H54 (cell line): ENCODE data around the gene KRTAP19-5.
"Not testable (repeated sequence)": the region's sequence is repeated elsewhere in the genome, so short reads cannot be mapped to it uniquely, and the experiment has no call there.

Experiments used
- DNase-seq: peaks from one replicate; pipeline ENCODE4 v3.0.0; 2011; ENCODE audit warnings: low spot score, mixed read lengths; ENCODE audit not compliant: insufficient read length
- FAIRE-seq: peaks from 3 replicates; lab custom pipeline; 2011; peaks lifted over from hg19 to GRCh38; lab: Jason Lieb, UNC
- POLR2A ChIP-seq: IDR thresholded peaks from 2 replicates; pipeline ENCODE4 v1.6.1; 2011; ENCODE audit warnings: low read depth, mild to moderate bottlenecking, low read length

Gene KRTAP19-5

GRCh38 chr21:30502041-30502440 lies at the start of gene KRTAP19-5:
Gene KRTAP19-5 (minus strand): TSS chr21:30502141. CDS start chr21:30502090, 51 bp downstream.
- no peak for DNase-seq
- no peak for FAIRE-seq
- TF ChIP-seq POLR2A: no peak

DNA sequence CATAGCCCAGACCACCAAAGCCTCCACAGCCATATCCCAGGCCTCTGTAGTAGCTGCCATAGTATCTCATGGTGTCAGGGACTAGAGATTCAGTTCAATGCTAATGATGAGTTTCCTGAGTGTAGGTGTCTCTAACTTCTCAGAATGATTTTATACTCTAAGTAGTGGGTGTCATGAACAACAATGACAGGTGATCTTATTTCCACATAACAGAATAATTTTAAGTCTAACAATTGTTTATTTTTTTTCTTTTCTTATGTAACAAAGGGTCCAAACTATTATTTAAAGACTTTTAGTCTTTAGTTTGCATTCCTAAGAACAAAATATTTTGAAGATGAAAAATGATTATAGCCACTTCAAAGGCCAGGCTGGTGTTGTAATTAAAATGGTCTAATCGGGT lies 39.8 kb upstream of the KRTAP19-5 start, which contains the start of gene KRTAP19-6:
TSS of gene KRTAP19-6 (minus strand) at position 101 of the 400 bp plus-strand sequence. CDS start at position 70, 31 bp downstream.
- FAIRE-seq (no peak), DNase-seq (no peak)
- TF ChIP-seq POLR2A: no peak

GRCh38 chr21:30518876-30519275 lies 16.9 kb upstream of the KRTAP19-5 start:
- DNase-seq: no peak
- no peak for FAIRE-seq
- no peak for TF ChIP-seq POLR2A

GRCh38 chr21:30515681-30516080 lies 13.7 kb upstream of the KRTAP19-5 start:
- no peak for TF ChIP-seq POLR2A
- DNase-seq: no peak
- FAIRE-seq: no peak

DNA sequence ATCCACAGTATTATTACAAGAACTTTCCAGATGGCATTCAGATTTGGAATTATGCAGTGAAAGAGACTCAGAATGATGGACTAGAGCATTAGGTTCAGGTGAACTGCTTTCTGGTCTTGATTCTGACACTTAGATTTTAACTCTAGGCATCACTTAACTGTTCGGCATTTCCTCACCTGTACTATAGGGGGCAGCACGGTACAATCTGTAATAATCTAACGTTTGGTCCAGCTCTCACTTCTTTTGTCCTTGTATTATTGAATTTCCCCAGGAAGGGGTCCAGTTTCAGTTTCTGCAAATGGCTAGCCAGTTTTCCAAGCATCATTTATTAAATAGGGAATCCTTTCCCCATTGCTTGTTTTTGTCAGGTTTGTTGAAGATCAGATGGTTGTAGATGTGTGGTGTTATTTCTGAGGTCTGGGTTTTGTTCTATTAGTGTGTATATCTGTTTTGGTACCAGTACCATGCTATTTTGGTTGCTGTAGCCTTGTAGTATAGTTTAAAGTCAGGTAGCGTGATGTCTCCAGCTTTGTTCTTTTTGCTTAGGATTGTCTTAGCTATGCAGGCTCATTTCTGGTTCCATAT lies 3.8 kb upstream of the KRTAP19-5 start:
- DNase-seq, FAIRE-seq: not testable (repeated sequence)

DNA sequence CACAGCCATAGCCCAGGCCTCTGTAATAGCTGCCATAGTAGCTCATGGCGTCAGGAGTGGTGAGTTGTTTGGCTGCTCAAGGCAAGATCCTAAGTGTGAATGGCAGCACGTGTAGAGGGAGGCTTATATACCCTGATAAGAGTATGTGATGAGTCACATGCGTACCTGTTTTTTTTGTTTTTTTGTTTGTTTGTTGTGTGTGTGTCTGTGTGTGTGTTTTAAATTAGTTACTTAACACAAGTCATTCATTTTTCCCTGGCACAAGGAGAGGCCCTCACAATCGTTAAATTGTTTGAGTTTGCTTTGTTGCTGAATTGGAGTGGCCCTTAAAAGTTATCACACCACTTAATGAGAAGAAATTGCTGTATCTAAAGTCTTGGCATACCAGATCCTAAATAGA lies 4.9 kb downstream of the KRTAP19-5 start, which contains the start of gene KRTAP19-4:
TSS of gene KRTAP19-4 (minus strand) at position 101 of the 400 bp plus-strand sequence. CDS start at position 46, 55 bp downstream.
- DNase-seq: no peak
- no peak for TF ChIP-seq POLR2A
- FAIRE-seq: no peak

GRCh38 chr21:30491963-30492428 lies 9.9 kb downstream of the KRTAP19-5 start, which contains the start of gene KRTAP19-3:
Gene KRTAP19-3 (minus strand): TSS chr21:30492013. CDS start chr21:30491957, 56 bp downstream.
- DNase-seq (no peak), FAIRE-seq (no peak)
- no peak for TF ChIP-seq POLR2A

GRCh38 chr21:30487336-30487735 lies 14.6 kb downstream of the KRTAP19-5 start, which contains the start of gene KRTAP19-2:
Gene KRTAP19-2 (minus strand): TSS chr21:30487436. CDS start chr21:30487348, 88 bp downstream.
- no peak for FAIRE-seq
- TF ChIP-seq POLR2A: no peak
- no peak for DNase-seq

GRCh38 chr21:30486180-30486579 lies 15.8 kb downstream of the KRTAP19-5 start:
- TF ChIP-seq POLR2A: no peak
- DNase-seq: no peak
- no peak for FAIRE-seq

GRCh38 chr21:30482130-30482529 lies 19.8 kb downstream of the KRTAP19-5 start:
- DNase-seq: no peak
- FAIRE-seq: no peak
- TF ChIP-seq POLR2A: no peak

DNA sequence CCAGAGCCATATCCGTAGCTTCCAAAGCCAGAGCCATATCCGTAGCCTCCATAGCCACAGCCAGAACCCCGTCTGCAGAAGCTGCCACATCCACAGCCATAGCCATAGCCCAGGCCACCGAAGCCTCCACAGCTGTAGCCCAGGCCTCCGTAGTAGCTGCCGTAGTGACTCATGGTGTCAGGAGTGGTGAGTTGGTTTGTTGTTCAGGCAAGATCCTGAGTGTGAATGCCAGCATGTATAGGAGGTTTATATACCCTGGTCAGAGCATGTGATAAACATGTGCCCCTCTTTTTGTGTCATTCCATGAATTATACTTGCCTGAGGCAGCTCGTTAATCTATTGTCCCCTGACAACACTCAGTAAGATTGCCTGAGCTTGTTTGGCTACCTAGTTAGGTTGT lies 21.8 kb downstream of the KRTAP19-5 start, which contains the start of gene KRTAP19-1:
TSS of gene KRTAP19-1 (minus strand) at position 223 of the 400 bp plus-strand sequence. CDS start at position 173, 50 bp downstream.
- FAIRE-seq (no peak), DNase-seq (no peak)
- no peak for TF ChIP-seq POLR2A

- no peak for DNase-seq
Observed at GRCh38 chr21:30479259-30479658, 22.7 kb downstream of the KRTAP19-5 start.

DNA sequence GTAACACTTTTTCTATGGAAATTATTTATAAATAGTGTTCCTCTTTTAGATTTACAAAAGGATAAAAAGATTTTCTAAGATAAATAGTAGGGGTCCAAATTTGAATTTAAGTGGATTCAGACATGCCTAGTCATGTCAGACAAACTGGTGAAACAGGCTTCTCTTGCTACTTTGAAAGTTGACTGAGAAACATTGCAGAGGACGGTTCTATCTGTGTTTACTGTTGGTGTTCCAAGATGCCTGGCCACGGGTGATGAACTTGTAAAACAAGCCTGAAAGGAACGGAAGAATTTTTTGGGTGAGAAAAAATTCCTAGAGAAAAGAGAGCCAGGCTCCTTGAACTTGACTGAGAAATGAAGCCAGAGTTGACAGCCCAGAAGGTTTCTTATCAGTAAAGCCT lies 23.9 kb downstream of the KRTAP19-5 start:
- TF ChIP-seq POLR2A: no peak
- DNase-seq: no peak
- no peak for FAIRE-seq

More at GRCh38 chr21:30479259-30479658, 22.7 kb downstream of the KRTAP19-5 start:
- no peak for FAIRE-seq
- no peak for TF ChIP-seq POLR2A

DNA sequence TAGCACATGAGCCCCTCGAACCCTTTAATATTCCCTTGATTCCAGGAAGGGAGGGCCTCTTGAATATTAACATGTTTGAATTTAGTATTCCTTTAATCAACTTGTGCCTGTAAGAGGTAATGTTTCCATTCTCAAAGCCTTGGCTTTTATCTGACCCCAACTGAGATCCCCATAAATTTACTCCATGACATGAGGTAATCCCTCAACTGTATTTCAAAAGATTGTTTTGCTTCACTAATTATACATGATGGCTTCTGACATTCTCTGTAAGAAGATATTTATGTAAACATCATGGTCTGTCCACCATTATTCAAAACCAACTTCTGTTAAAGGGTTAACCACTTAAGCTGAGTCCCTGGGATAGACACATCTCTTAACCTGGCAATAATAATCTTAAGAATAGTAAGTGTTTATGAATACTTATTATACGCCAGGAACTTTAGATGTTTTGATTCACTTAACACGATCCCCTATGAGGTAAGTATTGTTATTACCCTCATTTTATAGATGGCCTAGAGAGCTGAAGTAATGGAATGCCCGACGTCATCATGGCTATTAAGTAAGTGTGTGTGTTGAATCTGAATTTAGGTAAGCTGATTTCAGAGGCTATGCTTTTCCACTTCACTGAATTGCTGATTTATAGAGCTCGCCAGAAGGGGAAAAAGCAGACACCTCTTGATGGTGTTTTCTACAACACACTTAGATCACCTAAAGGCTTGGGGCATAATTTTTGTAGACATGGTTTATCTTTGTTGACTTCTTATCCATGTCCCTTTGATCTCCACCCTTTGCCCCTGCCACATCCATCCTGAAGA lies 32.8 kb downstream of the KRTAP19-5 start:
- FAIRE-seq (no peak), DNase-seq (no peak)
- no peak for TF ChIP-seq POLR2A
